AG09309 (cell line): ENCODE results near the gene UBC.
A peak's percentile ranks its signal among the peaks of the same experiment; 100 is the strongest.
"Not testable (repeated sequence)": the region's sequence is repeated elsewhere in the genome, so short reads cannot be mapped to it uniquely, and the experiment has no call there.

Experiments used
- DNase-seq: peaks from one replicate; pipeline ENCODE4 v3.0.0-alpha.2; 2010; ENCODE audit warnings: low read depth
- H3K4me3 ChIP-seq: 2 replicates; pipeline ENCODE4 v1.5.1; 2011; ENCODE audit warnings: mild to moderate bottlenecking, low read depth, low read length, moderate library complexity; ENCODE audit not compliant: control insufficient read depth
- CTCF ChIP-seq: IDR thresholded peaks from 2 replicates; pipeline ENCODE4 v1.5.1; 2011; ENCODE audit warnings: mild to moderate bottlenecking, low read depth, low read length, inconsistent platforms; ENCODE audit not compliant: insufficient read depth, control insufficient read depth; ENCODE audit errors: missing control alignments

UBC gene

GRCh38 chr12:124906606-124907261 lies 7.7 kb downstream of the UBC start:
- peak; percentile 75 for DNase-seq
- H3K4me3 ChIP-seq, result no peak overlapping the region

DNA sequence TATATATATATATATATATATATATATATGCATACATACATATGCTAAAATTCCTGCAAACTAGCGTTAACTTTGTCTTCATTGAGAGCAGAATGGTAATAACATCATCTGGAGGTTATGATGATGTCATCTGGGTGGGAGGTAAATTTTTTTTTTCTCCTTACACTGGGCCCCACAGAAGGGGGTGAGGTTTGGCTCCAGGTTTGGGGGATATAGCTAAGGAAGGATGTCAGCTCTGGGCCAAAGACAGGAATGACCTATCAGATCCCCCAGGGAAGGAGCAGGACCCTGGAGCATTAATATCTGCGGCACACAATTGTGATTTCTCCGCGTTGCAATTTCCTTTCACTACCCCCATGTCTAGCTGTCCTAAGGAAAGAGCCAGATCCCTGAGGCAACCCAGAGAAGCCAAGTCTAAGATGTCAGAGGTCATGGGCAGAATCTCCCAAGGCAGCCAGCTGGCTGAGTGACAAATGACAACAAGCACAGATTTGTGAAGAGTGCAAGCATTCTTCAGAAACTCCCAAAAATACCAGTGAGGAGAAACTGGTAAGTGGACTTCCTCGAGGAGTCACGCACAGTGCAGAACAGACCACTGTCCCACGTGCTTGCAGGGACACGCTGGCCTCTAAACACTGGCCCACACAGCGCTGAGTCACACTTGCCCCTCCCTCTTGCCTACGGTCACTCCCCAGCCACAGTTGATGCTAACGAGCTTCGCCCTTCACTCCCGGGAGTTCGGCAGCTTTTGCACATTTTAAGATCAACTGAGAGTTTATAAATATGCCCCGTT lies 9.9 kb downstream of the UBC start:
- no peak for TF ChIP-seq CTCF
- DNase-seq, result peak; percentile 86
- no peak overlapping the region for H3K4me3 ChIP-seq

More at GRCh38 chr12:124906606-124907261, 7.7 kb downstream of the UBC start:
- peak; percentile 97 for TF ChIP-seq CTCF

DNA sequence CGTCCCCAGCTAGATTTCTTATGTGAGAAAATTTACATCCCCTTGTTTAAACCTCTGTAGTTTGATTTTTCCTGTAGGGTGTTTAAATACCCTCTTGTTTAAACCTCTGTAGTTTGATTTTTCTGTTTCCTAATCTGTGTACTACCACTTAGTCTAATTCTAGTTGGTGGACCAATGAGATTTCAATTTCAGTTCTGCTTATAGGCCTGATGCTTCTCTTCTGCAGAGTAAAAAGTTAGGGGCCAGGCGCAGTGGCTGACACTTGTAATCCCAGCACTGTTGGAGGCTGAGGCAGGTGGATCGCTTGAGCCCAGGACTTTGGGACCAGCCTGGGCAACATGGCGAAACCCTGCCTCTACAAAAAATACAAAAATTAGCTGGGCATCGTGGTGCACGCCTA lies 11.5 kb downstream of the UBC start:
- no peak for DNase-seq
- no peak for TF ChIP-seq CTCF
- no peak overlapping the region for H3K4me3 ChIP-seq

DNA sequence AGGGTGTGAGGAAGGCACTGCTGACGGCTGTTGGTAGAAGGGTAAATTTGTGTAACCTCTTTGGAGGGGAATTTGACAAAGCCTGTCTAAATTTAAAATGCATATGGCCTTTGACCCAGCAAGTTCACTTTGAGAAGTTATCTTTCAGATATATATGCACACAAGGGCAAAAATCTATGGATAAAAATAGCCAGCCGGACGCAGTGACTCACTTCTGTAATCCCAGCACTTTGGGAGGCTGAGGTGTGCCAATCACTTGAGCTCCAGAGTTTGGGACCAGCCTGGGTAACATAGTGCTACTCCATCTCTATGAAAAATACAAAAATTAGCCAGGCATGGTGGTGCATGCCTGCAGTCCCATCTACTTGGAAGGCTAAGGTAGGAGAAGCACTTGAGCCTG lies 13.4 kb downstream of the UBC start:
- no peak for TF ChIP-seq CTCF
- DNase-seq, result no peak
- no peak overlapping the region for H3K4me3 ChIP-seq

DNA sequence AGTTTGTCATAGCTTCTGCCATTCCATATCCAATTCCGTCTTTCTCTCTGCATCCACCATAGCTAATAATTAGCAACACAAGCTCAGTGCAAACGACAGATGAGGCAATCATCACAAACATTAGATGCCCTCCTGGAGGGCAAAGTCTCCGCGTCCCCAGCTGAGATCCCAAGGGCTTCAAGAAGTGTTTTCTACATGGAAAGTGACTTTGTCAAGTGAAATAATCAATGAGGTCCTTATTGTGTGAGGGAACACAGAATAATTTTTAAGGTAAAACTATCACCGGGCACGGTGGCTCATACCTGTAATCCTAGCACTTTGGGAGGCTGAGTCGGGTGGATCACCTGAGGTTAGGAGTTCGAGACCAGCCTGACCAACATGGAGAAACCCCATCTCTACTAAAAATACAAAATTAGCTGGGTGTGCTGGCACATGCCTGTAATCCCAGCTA lies 14.1 kb downstream of the UBC start:
- DNase-seq, H3K4me3 ChIP-seq: not testable (repeated sequence)

GRCh38 chr12:124898923-124899294 lies 15.5 kb downstream of the UBC start:
- no peak overlapping the region for H3K4me3 ChIP-seq
- DNase-seq, result no peak
- no peak for TF ChIP-seq CTCF

DNA sequence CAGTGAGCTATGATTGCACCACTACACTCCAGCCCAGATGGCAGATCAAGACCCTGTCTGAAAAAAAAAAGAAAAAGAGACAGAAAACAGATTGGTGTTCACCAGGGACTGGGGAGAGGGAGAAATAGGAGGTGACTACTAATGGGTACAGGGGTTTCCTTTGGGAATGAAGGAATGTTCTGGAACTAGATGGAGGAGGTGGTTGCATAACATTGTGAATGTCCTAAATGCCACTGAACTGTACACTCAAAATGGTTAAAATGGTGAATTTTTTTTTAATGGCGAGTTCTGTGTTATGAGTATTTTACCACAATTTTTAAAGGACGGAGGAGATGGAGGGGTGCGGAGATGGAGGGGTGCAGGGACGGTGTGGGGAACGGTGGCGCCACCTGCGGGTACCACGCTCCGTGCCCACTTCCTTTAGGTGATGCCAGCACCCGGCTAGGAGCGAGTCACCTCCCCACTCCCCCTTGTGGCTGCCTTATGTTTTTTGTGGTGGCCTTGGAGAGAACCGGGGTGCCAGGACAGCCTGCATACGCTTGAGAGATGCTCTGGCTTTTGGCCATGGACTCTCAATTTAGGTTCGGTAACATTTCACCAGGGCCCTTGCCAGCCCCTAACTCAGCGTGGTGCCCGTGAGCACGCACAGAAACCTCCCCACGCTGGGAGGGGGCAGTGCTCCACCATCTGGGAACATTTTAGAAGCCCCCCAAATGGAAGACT lies 16.1 kb downstream of the UBC start:
- peak; percentile 67 for TF ChIP-seq CTCF
- DNase-seq, result no peak
- no peak overlapping the region for H3K4me3 ChIP-seq
